Activated CD8-positive, alpha-beta T cell treated with anti-CD3 and anti-CD28 coated beads, Interleukin-2, amount 10 ng/mL, durations not matched to agents 7 days and 5 days (primary cell): ENCODE results near the gene C17orf114. TPM values are rescaled to one million over a fixed set of nuclear protein-coding genes. Genes with fewer than 3 reads are reported as not detected.

Source experiments
- ATAC-seq: fragments of 150-1000 bp; cut with Tn5 transposase; one replicate; pipeline ENCODE4 v1.10.0; 2021; ENCODE audit warnings: moderate library complexity
- CTCF ChIA-PET: fragments of 350-600 bp; sonication (Branson Sonifier 250); formaldehyde crosslinking; loops from one replicate; lab custom pipeline; 2021; ENCODE audit warnings: antibody characterized with exemption; lab: Charles Lee
- POLR2A ChIA-PET: fragments of 350-600 bp; sonication (Branson Sonifier 250); formaldehyde crosslinking; loops from one replicate; lab custom pipeline; 2021; ENCODE audit warnings: antibody characterized with exemption; lab: Charles Lee
- DNase-seq: peaks from one replicate; pipeline ENCODE4 v3.0.0-alpha.2; 2020
- H3K27ac Mint-ChIP-seq: one replicate; pipeline ENCODE4 v1.8.0; 2021; ENCODE audit warnings: mild to moderate bottlenecking, mixed read lengths
- H3K27me3 Mint-ChIP-seq: one replicate; pipeline ENCODE4 v1.8.0; 2021; ENCODE audit warnings: low read depth, mixed read lengths
- H3K36me3 Mint-ChIP-seq: one replicate; pipeline ENCODE4 v1.8.0; 2021; ENCODE audit warnings: low read depth, mixed read lengths
- H3K4me1 Mint-ChIP-seq: one replicate; pipeline ENCODE4 v1.8.0; 2021; ENCODE audit warnings: low read depth, mixed read lengths
- H3K4me3 Mint-ChIP-seq: one replicate; pipeline ENCODE4 v1.8.0; 2021; ENCODE audit warnings: mild to moderate bottlenecking, mixed read lengths
- H3K9me3 Mint-ChIP-seq: one replicate; pipeline ENCODE4 v1.8.0; 2022; ENCODE audit warnings: mixed read lengths; ENCODE audit not compliant: insufficient read depth
- total RNA-seq, 2 experiments: library from RNA; stranded (reverse); gene quantifications; one replicate each; pipeline ENCODE4 v1.2.3, GENCODE V29; 2021

The C17orf114 gene

GRCh38 chr17:4764595-4764994, 37.5 kb downstream of the C17orf114 start:
- peaks cover 18% of the 10 kb centered on the region for H3K27me3 Mint-ChIP-seq

GRCh38 chr17:4759776-4760236, 42.3 kb downstream of the C17orf114 start:
- H3K9me3 Mint-ChIP-seq = no peaks in the 10 kb centered on the region
- DNase-seq = no peak
- ChIA-PET POLR2A (no interaction called here), CTCF (no interaction called here)
- peaks cover 35% of the 10 kb centered on the region for H3K27me3 Mint-ChIP-seq
- no peaks in the 10 kb centered on the region for H3K4me1 Mint-ChIP-seq
- ATAC-seq = no peak
- H3K36me3 Mint-ChIP-seq = no peaks in the 10 kb centered on the region
- H3K4me3 Mint-ChIP-seq = no peak overlapping the region
- H3K27ac Mint-ChIP-seq = no peak overlapping the region

More at GRCh38 chr17:4764595-4764994, 37.5 kb downstream of the C17orf114 start:
- DNase-seq = no peak
- Mint-ChIP-seq H3K27ac (no peak overlapping the region), H3K9me3 (no peaks in the 10 kb centered on the region), H3K4me1 (peaks cover 2% of the 10 kb centered on the region), H3K36me3 (no peaks in the 10 kb centered on the region), H3K4me3 (no peak overlapping the region)
- POLR2A ChIA-PET = no interaction called here
- CTCF ChIA-PET = interaction anchor here (1.5 kb wide), 1 partner anchor 25 kb away, joined by 3 read pairs; no protein-coding TSS in a partner anchor
- no peak for ATAC-seq

- ChIA-PET POLR2A (no interaction called here), CTCF (interaction anchor here (1.3 kb wide), 1 partner anchor 36 kb away, joined by 3 read pairs; no protein-coding TSS in a partner anchor)
- ATAC-seq = no peak
- Mint-ChIP-seq H3K4me3 (no peak overlapping the region), H3K27me3 (peaks cover 46% of the 10 kb centered on the region), H3K27ac (no peak overlapping the region), H3K4me1 (peaks cover 6% of the 10 kb centered on the region), H3K36me3 (no peaks in the 10 kb centered on the region), H3K9me3 (no peaks in the 10 kb centered on the region)
- no peak for DNase-seq
These were observed 48.7 kb downstream of the C17orf114 start for GRCh38 chr17:4753392-4753791.

- no peak for ATAC-seq
- CTCF ChIA-PET = interaction anchor here (1.3 kb wide), 1 partner anchor 38 kb away, joined by 3 read pairs; no protein-coding TSS in a partner anchor
- peaks cover 37% of the 10 kb centered on the region for H3K27me3 Mint-ChIP-seq
These were observed 50.2 kb downstream of the C17orf114 start for GRCh38 chr17:4751932-4752331.

More at GRCh38 chr17:4751932-4752331, 50.2 kb downstream of the C17orf114 start:
- POLR2A ChIA-PET = no interaction called here
- Mint-ChIP-seq H3K27ac (no peak overlapping the region), H3K36me3 (no peaks in the 10 kb centered on the region), H3K4me1 (peaks cover 16% of the 10 kb centered on the region), H3K9me3 (no peaks in the 10 kb centered on the region), H3K4me3 (no peak overlapping the region)
- no peak for DNase-seq

Other genes starting within 250 kb of the C17orf114 start
- 10 to 100 TPM; 70.7 to 76.7 TPM for gene MYBBP1A, start 246.9 kb downstream of the C17orf114 start, total RNA-seq
- gene GGT6, start 241.8 kb downstream of the C17orf114 start, total RNA-seq = not detected
- gene SMTNL2, start 217.8 kb downstream of the C17orf114 start, total RNA-seq = not detected
- not detected for gene ALOX15, start 160.7 kb downstream of the C17orf114 start, total RNA-seq
- 10 to 100 TPM; 69.2 to 76.1 TPM for gene PELP1, start 98.2 kb downstream of the C17orf114 start, total RNA-seq
- 100 to 1,000 TPM; 302 to 316 TPM for gene ARRB2, start 91.7 kb downstream of the C17orf114 start, total RNA-seq
- 10 to 100 TPM; 23.0 to 27.2 TPM for gene MED11, start 70.9 kb downstream of the C17orf114 start, total RNA-seq
- not detected for gene ZMYND15, start 62.5 kb downstream of the C17orf114 start, total RNA-seq
- gene CXCL16, start 62.4 kb downstream of the C17orf114 start, total RNA-seq = under 1 TPM; 0.50 to 0.89 TPM
- gene TM4SF5, start 30.4 kb downstream of the C17orf114 start, total RNA-seq = not detected
- not detected for gene VMO1, start 16.0 kb downstream of the C17orf114 start, total RNA-seq
- gene GLTPD2, start 13.4 kb downstream of the C17orf114 start, total RNA-seq = not detected
- 100 to 1,000 TPM; 107 to 119 TPM for gene PSMB6, start 6.2 kb downstream of the C17orf114 start, total RNA-seq
- 10 to 100 TPM; 11.6 to 20.0 TPM for gene PLD2, start 4.8 kb upstream of the C17orf114 start, total RNA-seq
- gene MINK1, start 31.0 kb upstream of the C17orf114 start, total RNA-seq = 10 to 100 TPM; 68.1 to 73.2 TPM
- 1 to 10 TPM in 1 of 2 experiments, under 1 TPM in 1; 0.97 to 1.1 TPM for gene C17orf107, start 97.2 kb upstream of the C17orf114 start, total RNA-seq
- gene CHRNE, start 100.8 kb upstream of the C17orf114 start, total RNA-seq = under 1 TPM; 0.26 to 0.45 TPM
- not detected for gene GP1BA, start 129.9 kb upstream of the C17orf114 start, total RNA-seq
- gene SLC25A11, start 137.7 kb upstream of the C17orf114 start, total RNA-seq = 10 to 100 TPM; 78.5 to 86.4 TPM
- 100 to 1,000 TPM; 239 to 245 TPM for gene RNF167, start 137.9 kb upstream of the C17orf114 start, total RNA-seq
- gene PFN1, start 146.2 kb upstream of the C17orf114 start, total RNA-seq = 1,000 to 10,000 TPM; 2,493 to 2,581 TPM
- gene ENO3, start 148.8 kb upstream of the C17orf114 start, total RNA-seq = 10 to 100 TPM; 26.6 to 34.3 TPM
- gene SPAG7, start 165.5 kb upstream of the C17orf114 start, total RNA-seq = 10 to 100 TPM; 52.3 to 53.6 TPM
- 10 to 100 TPM; 51.3 to 55.5 TPM for gene CAMTA2, start 185.3 kb upstream of the C17orf114 start, total RNA-seq
- under 1 TPM; 0.26 to 0.29 TPM for gene INCA1, start 195.2 kb upstream of the C17orf114 start, total RNA-seq
- gene KIF1C, start 195.6 kb upstream of the C17orf114 start, total RNA-seq = 10 to 100 TPM; 43.6 to 45.3 TPM
- under 1 TPM; 0.40 to 0.94 TPM for gene SLC52A1, start 233.1 kb upstream of the C17orf114 start, total RNA-seq